HG03469 (cell line): ENCODE data around the gene ANKRD24.
"Not testable (repeated sequence)": the region's sequence is repeated elsewhere in the genome, so short reads cannot be mapped to it uniquely, and the experiment has no call there.

Experiments used
- ATAC-seq: cut with Tn5 transposase; IDR thresholded peaks from one replicate; pipeline ENCODE4 v1.9.1; 2021; ENCODE audit warnings: mild to moderate bottlenecking, moderate library complexity, moderate number of reproducible peaks; ENCODE audit not compliant: unreplicated experiment

The ANKRD24 gene

GRCh38 chr19:4267901-4268815 is 85.7 kb downstream of the ANKRD24 start:
- ATAC-seq: no peak

GRCh38 chr19:4268816-4269430 is 86.4 kb downstream of the ANKRD24 start:
- no peak for ATAC-seq

GRCh38 chr19:4272894-4273293 is 90.4 kb downstream of the ANKRD24 start:
- ATAC-seq: no peak

GRCh38 chr19:4274321-4274686 is 91.8 kb downstream of the ANKRD24 start:
- ATAC-seq: not testable (repeated sequence)
